Measurements from ENCODE around the gene GPC5. TPM values are rescaled to one million over a fixed set of nuclear protein-coding genes. Genes with fewer than 3 reads are reported as not detected.

Gene GPC5
- total and polyA plus RNA-seq, 2 of the 8 experiments (the other 6 are each of a cell fraction or from before 2014, with no cell fraction given), result 0.20 to 0.39 TPM

GRCh38 chr13:92804346-92804745 lies 1405.9 kb downstream of the GPC5 start (continued):
- no peak for TF ChIP-seq RNF2 (IDR thresholded peaks at IDR 0.05; ENCODE audit: borderline replicate concordance, low read depth, low read length, missing control alignments, poor library complexity, severe bottlenecking)
- no peak for TF ChIP-seq SIN3A (conservative IDR thresholded peaks at IDR 0.05 in 1 of 2, IDR thresholded peaks at IDR 0.05 in 1 of 2; ENCODE audit: low read depth in 1 of 2, low read length in 2 of 2)
- TF ChIP-seq, protein P1, sequence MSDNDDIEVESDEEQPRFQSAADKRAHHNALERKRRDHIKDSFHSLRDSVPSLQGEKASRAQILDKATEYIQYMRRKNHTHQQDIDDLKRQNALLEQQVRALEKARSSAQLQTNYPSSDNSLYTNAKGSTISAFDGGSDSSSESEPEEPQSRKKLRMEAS (IDR thresholded peaks at IDR 0.05), result no peak

Measured in H1 (cell line).